Astrocyte (in vitro differentiated cells and primary cell): Measurements from ENCODE around the gene ZNF606. TPM values are rescaled to one million over a fixed set of nuclear protein-coding genes. Genes with fewer than 3 reads are reported as not detected.
"Not testable (repeated sequence)": the region's sequence is repeated elsewhere in the genome, so short reads cannot be mapped to it uniquely, and the experiment has no call there.

ENCODE experiments used
- DNase-seq: peaks from one replicate; pipeline ENCODE4 v3.0.0-alpha.2; 2010; ENCODE audit warnings: low read depth
- FAIRE-seq: peaks from 2 replicates; lab custom pipeline; 2011; peaks lifted over from hg19 to GRCh38; lab: Jason Lieb, UNC
- H2AFZ ChIP-seq: 2 replicates; pipeline ENCODE4 v1.6.0; 2012; ENCODE audit warnings: low read depth, low read length, inconsistent platforms
- H3K27ac ChIP-seq: 2 replicates; pipeline ENCODE4 v1.5.1; 2011; ENCODE audit warnings: low read depth, low read length, inconsistent platforms
- H3K27me3 ChIP-seq: 2 replicates; pipeline ENCODE4 v1.6.0; 2011; ENCODE audit warnings: low read length, inconsistent platforms; ENCODE audit not compliant: insufficient read depth
- H3K36me3 ChIP-seq: 2 replicates; pipeline ENCODE4 v1.5.1; 2011; ENCODE audit warnings: low read length, inconsistent platforms; ENCODE audit not compliant: insufficient read depth
- H3K4me1 ChIP-seq: 2 replicates; pipeline ENCODE4 v1.5.1; 2011; ENCODE audit warnings: low read length, inconsistent platforms; ENCODE audit not compliant: insufficient read depth
- H3K4me2 ChIP-seq: 2 replicates; pipeline ENCODE4 v1.6.0; 2012; ENCODE audit warnings: low read length, inconsistent platforms
- H3K4me3 ChIP-seq: 2 replicates; pipeline ENCODE4 v1.5.1; 2011; ENCODE audit warnings: low read depth, mild to moderate bottlenecking, low read length, inconsistent platforms; ENCODE audit not compliant: insufficient read depth
- H3K79me2 ChIP-seq: 2 replicates; pipeline ENCODE4 v1.6.0; 2012; ENCODE audit warnings: mild to moderate bottlenecking, low read length, inconsistent platforms; ENCODE audit not compliant: insufficient read depth
- H3K9ac ChIP-seq: 2 replicates; pipeline ENCODE4 v1.6.0; 2012; ENCODE audit warnings: mild to moderate bottlenecking, low read length, inconsistent platforms
- H3K9me3 ChIP-seq: 2 replicates; pipeline ENCODE4 v1.5.1; 2012; ENCODE audit warnings: low read depth, mild to moderate bottlenecking, low read length, inconsistent platforms; ENCODE audit not compliant: insufficient read depth
- H4K20me1 ChIP-seq: 2 replicates; pipeline ENCODE4 v1.6.0; 2012; ENCODE audit warnings: low read length, inconsistent platforms; ENCODE audit not compliant: insufficient read depth
- H3K27ac Mint-ChIP-seq: one replicate; pipeline ENCODE4 v1.8.0; 2021; ENCODE audit warnings: mild to moderate bottlenecking, mixed read lengths; ENCODE audit not compliant: unreplicated experiment
- H3K27me3 Mint-ChIP-seq: one replicate; pipeline ENCODE4 v1.8.0; 2021; ENCODE audit warnings: low read depth, mixed read lengths; ENCODE audit not compliant: unreplicated experiment
- H3K36me3 Mint-ChIP-seq: one replicate; pipeline ENCODE4 v1.8.0; 2021; ENCODE audit warnings: low read depth, mixed read lengths; ENCODE audit not compliant: unreplicated experiment
- H3K4me1 Mint-ChIP-seq: one replicate; pipeline ENCODE4 v1.8.0; 2021; ENCODE audit warnings: low read depth, mixed read lengths; ENCODE audit not compliant: unreplicated experiment
- H3K4me3 Mint-ChIP-seq: one replicate; pipeline ENCODE4 v1.8.0; 2021; ENCODE audit warnings: mild to moderate bottlenecking, moderate library complexity, mixed read lengths; ENCODE audit not compliant: unreplicated experiment
- H3K9me3 Mint-ChIP-seq: one replicate; pipeline ENCODE4 v1.8.0; 2021; ENCODE audit warnings: mild to moderate bottlenecking, mixed read lengths; ENCODE audit not compliant: unreplicated experiment
- EZH2 ChIP-seq: IDR thresholded peaks from 2 replicates; pipeline ENCODE4 v1.6.1; 2012; ENCODE audit warnings: mild to moderate bottlenecking, low read length, inconsistent platforms; ENCODE audit not compliant: insufficient read depth
- total RNA-seq: library from RNA; stranded (reverse); gene quantifications from 2 replicates; pipeline ENCODE4 v1.2.1, GENCODE V29; 2021
- TF ChIP-seq, protein P1 (sequence below): IDR thresholded peaks from 2 replicates; pipeline ENCODE4 v1.5.1; 2011; ENCODE audit warnings: low read depth, mild to moderate bottlenecking, inconsistent platforms, low read length, moderate library complexity; ENCODE audit not compliant: insufficient read depth

ZNF606 gene
- total RNA-seq, 1 donor from 2014 or later: 13.5 TPM

DNA sequence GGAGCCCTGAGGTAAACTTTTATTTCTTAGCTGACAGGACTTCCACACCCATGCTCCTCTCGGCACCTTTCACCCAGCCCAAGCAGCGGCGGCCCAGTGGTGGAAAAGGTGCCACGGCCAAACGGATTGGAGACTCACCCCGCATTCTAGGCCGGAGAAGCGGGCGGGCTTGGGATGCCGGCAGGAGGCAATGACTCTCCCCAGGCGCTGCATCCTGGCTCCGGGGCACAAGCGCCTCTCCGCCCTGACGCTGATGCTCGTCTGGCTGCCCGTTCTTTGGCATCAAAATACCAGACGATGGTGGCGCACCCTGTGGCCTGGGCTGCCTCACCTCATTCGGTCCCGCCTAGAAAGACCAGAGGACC, 6.7 kb upstream of the ZNF606 start:
- Histone ChIP-seq H4K20me1 (no peaks in the 10 kb centered on the region), H3K4me1 (no peaks in the 10 kb centered on the region), H3K27ac (no peak overlapping the region), H2AFZ (peak overlapping the region; percentile 94), H3K36me3 (peaks cover 8% of the 10 kb centered on the region), H3K9ac (peak overlapping the region; percentile 26), H3K79me2 (no peaks in the 10 kb centered on the region), H3K27me3 (no peaks in the 10 kb centered on the region), H3K4me3 (peak overlapping the region; percentile 52), H3K9me3 (peaks cover 41% of the 10 kb centered on the region), H3K4me2 (peak overlapping the region; percentile 84)
- no peaks in the 10 kb centered on the region for H3K4me1 Mint-ChIP-seq
- FAIRE-seq (no peak), DNase-seq (no peak)
- H3K27me3 Mint-ChIP-seq: no peaks in the 10 kb centered on the region
- peaks cover 76% of the 10 kb centered on the region for H3K36me3 Mint-ChIP-seq
- H3K4me3 Mint-ChIP-seq: no peak overlapping the region
- no peak for TF ChIP-seq EZH2
- TF ChIP-seq, protein P1, sequence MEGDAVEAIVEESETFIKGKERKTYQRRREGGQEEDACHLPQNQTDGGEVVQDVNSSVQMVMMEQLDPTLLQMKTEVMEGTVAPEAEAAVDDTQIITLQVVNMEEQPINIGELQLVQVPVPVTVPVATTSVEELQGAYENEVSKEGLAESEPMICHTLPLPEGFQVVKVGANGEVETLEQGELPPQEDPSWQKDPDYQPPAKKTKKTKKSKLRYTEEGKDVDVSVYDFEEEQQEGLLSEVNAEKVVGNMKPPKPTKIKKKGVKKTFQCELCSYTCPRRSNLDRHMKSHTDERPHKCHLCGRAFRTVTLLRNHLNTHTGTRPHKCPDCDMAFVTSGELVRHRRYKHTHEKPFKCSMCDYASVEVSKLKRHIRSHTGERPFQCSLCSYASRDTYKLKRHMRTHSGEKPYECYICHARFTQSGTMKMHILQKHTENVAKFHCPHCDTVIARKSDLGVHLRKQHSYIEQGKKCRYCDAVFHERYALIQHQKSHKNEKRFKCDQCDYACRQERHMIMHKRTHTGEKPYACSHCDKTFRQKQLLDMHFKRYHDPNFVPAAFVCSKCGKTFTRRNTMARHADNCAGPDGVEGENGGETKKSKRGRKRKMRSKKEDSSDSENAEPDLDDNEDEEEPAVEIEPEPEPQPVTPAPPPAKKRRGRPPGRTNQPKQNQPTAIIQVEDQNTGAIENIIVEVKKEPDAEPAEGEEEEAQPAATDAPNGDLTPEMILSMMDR: no peak
- H3K9me3 Mint-ChIP-seq: peaks cover 74% of the 10 kb centered on the region
- no peak overlapping the region for H3K27ac Mint-ChIP-seq

DNA sequence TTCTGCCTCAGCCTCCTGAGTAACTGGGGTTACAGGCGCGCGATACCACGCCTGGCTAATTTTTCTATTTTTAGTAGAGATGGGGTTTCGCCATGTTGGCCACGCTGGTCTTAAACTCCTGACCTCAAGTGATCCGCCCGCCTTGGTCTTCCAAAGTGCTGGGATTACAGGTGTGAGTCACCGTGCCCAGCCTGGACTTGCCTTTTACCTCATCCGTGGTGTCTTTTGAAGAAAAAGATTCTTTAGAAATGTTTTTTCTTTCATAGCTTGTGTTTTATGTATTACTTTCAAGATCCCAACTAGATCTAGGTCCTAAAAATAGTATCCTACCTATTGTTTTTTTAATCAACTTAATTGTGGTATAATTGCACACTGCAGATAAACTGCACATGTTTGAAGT, 6.3 kb upstream of the ZNF606 start:
- H3K4me1 Mint-ChIP-seq, H2AFZ ChIP-seq, H4K20me1 ChIP-seq, FAIRE-seq, H3K36me3 ChIP-seq, DNase-seq, H3K27ac ChIP-seq, H3K9ac ChIP-seq, H3K79me2 ChIP-seq, H3K4me1 ChIP-seq, H3K27me3 Mint-ChIP-seq, H3K27me3 ChIP-seq, H3K4me3 Mint-ChIP-seq, H3K27ac Mint-ChIP-seq: not testable (repeated sequence)
- Histone ChIP-seq H3K9me3 (peaks cover 45% of the 10 kb centered on the region), H3K4me2 (peak overlapping the region; percentile 84), H3K4me3 (peak overlapping the region; percentile 52)
- Mint-ChIP-seq H3K9me3 (peaks cover 78% of the 10 kb centered on the region), H3K36me3 (peaks cover 80% of the 10 kb centered on the region)

DNA sequence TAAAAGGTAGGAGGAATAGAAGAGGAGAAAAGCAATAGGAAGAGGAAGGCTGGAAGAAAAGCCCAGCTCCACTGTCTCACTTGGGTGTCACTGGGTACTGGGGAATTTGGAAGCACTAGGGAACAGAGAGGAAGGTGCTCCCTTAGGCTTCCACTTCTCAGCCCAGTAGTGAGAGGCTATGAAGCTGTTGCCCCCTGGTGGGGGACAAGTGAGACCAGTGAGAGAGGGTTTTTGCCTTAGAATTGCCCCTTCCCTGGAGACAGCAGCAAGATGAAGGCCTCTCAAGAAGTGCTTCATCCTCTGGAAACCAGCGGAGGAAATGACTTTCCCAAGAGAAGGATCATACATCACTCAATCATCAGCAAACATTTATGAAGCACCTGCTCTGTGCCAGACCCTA, 4.7 kb upstream of the ZNF606 start:
- FAIRE-seq (no peak), DNase-seq (no peak)
- H3K9me3 Mint-ChIP-seq: peaks cover 76% of the 10 kb centered on the region
- Histone ChIP-seq H3K4me1 (no peaks in the 10 kb centered on the region), H3K27ac (no peak overlapping the region), H3K4me2 (no peak overlapping the region), H3K4me3 (no peak overlapping the region), H3K9me3 (peaks cover 45% of the 10 kb centered on the region), H3K79me2 (peaks cover 13% of the 10 kb centered on the region), H4K20me1 (no peaks in the 10 kb centered on the region), H2AFZ (no peak overlapping the region), H3K27me3 (no peaks in the 10 kb centered on the region), H3K9ac (no peak overlapping the region), H3K36me3 (peaks cover 9% of the 10 kb centered on the region)
- H3K27me3 Mint-ChIP-seq: no peaks in the 10 kb centered on the region
- H3K27ac Mint-ChIP-seq: no peak overlapping the region
- H3K36me3 Mint-ChIP-seq: peaks cover 75% of the 10 kb centered on the region
- H3K4me1 Mint-ChIP-seq: peaks cover 5% of the 10 kb centered on the region
- H3K4me3 Mint-ChIP-seq: no peak overlapping the region
- TF ChIP-seq, protein P1: no peak
- TF ChIP-seq EZH2: no peak
